Natural killer cell (primary cell): ENCODE results near the gene OTOS. TPM values are rescaled to one million over a fixed set of nuclear protein-coding genes. Genes with fewer than 3 reads are reported as not detected.

Source experiments
- ATAC-seq, 3 donors: fragments of 150-1000 bp in 2 of 3; fragments of 200-7000 bp in 1 of 3; cut with Tn5 transposase; 1 replicate in 1 of 3; 2 replicates in 2 of 3; pipeline ENCODE4 v1.10.0; 2021; ENCODE audit warnings: mild to moderate bottlenecking in 2 of 3, moderate library complexity in 2 of 3
- DNase-seq, 2 donors: peaks; one replicate each; pipeline versions ENCODE4 v3.0.0 to v3.0.0-alpha.2; 2013 to 2021; ENCODE audit warnings: mixed read lengths in 1 of 2
- H3K27ac ChIP-seq: one replicate; pipeline ENCODE4 v1.5.1; 2013; ENCODE audit warnings: mild to moderate bottlenecking, low read length
- H3K27me3 ChIP-seq: one replicate; pipeline ENCODE4 v1.6.1; 2013; ENCODE audit warnings: low read length; ENCODE audit not compliant: control insufficient read depth, insufficient read depth
- H3K36me3 ChIP-seq: one replicate; pipeline ENCODE4 v1.6.1; 2013; ENCODE audit warnings: low read length; ENCODE audit not compliant: control insufficient read depth, insufficient read depth
- H3K4me1 ChIP-seq: one replicate; pipeline ENCODE4 v1.6.1; 2013; ENCODE audit warnings: low read length; ENCODE audit not compliant: control insufficient read depth, insufficient read depth
- H3K4me3 ChIP-seq: one replicate; pipeline ENCODE4 v1.5.1; 2013; ENCODE audit warnings: low read length
- H3K9me3 ChIP-seq: one replicate; pipeline ENCODE4 v1.6.1; 2013; ENCODE audit warnings: low read length; ENCODE audit not compliant: control insufficient read depth, insufficient read depth
- H3K27ac Mint-ChIP-seq, 2 donors: one replicate each; pipeline ENCODE4 v1.8.0; 2022; ENCODE audit warnings: mild to moderate bottlenecking in 2 of 2, mixed read lengths in 2 of 2, moderate library complexity in 1 of 2
- H3K27me3 Mint-ChIP-seq, 2 donors: one replicate each; pipeline ENCODE4 v1.8.0; 2022; ENCODE audit warnings: low read depth in 2 of 2, mixed read lengths in 2 of 2
- H3K36me3 Mint-ChIP-seq: one replicate; pipeline ENCODE4 v1.8.0; 2022; ENCODE audit warnings: mixed read lengths
- H3K4me1 Mint-ChIP-seq, 2 donors: one replicate each; pipeline ENCODE4 v1.8.0; 2022; ENCODE audit warnings: mixed read lengths in 2 of 2
- H3K4me3 Mint-ChIP-seq: one replicate; pipeline ENCODE4 v1.8.0; 2022; ENCODE audit warnings: mild to moderate bottlenecking, moderate library complexity, mixed read lengths
- H3K9me3 Mint-ChIP-seq, 2 donors: one replicate each; pipeline ENCODE4 v1.8.0; 2022; ENCODE audit warnings: mixed read lengths in 2 of 2
- CTCF ChIP-seq: fragments of 200-600 bp; IDR thresholded peaks from one replicate; pipeline ENCODE4 v1.8.0; 2022; ENCODE audit warnings: antibody characterized with exemption
- WGBS: methylation state at CpG from one replicate; pipeline ENCODE4 v1.1.7; 2013; ENCODE audit warnings: missing lambda C conversion rate; ENCODE audit not compliant: insufficient coverage; 5-methylcytosine and 5-hydroxymethylcytosine counted together
- intact Hi-C: fragments of 100-400 bp; cut with micrococcal nuclease; formaldehyde crosslinking; loops from one replicate; pipeline ENCODE4 v1.14.2; 2022
- total RNA-seq, 4 donors: library from RNA; stranded (reverse); fragments of 120-200 nt in 1 of 4; gene quantifications; one replicate each; pipeline versions ENCODE4 v1.2.3 to v1.2.4, GENCODE V29; 2013 to 2022

Gene OTOS
- total RNA-seq, 3 donors from 2014 or later (not counting 1 experiment from before 2014, with no cell fraction given): not detected

- Histone ChIP-seq H3K4me3 (no peak overlapping the region), H3K27me3 (no peaks in the 10 kb centered on the region), H3K36me3 (no peaks in the 10 kb centered on the region), H3K9me3 (no peaks in the 10 kb centered on the region), H3K27ac (no peak overlapping the region), H3K4me1 (peaks cover 2% of the 10 kb centered on the region)
- TF ChIP-seq CTCF: no peak
- H3K27ac Mint-ChIP-seq: no peak overlapping the region
- WGBS: 74% methylated on average over 6 of the region's 6 CpGs
- DNase-seq: no peak
- peaks cover 0 to 8% of the 10 kb centered on the region in 2 donors for H3K4me1 Mint-ChIP-seq
- H3K9me3 Mint-ChIP-seq: no peaks in the 10 kb centered on the region
- H3K27me3 Mint-ChIP-seq: no peaks in the 10 kb centered on the region
- H3K36me3 Mint-ChIP-seq: no peaks in the 10 kb centered on the region
- intact Hi-C loops: loop anchor here (1.0 kb wide), 1 partner anchor 82 kb away; no protein-coding TSS in a partner anchor
- ATAC-seq: peak in 1 of 3 donors; percentile 5
- H3K4me3 Mint-ChIP-seq: no peak overlapping the region
Measured at GRCh38 chr2:240143276-240143675, 2.8 kb upstream of the OTOS start.

GRCh38 chr2:240142859-240143258 is 2.4 kb upstream of the OTOS start:
- Histone ChIP-seq H3K4me1 (peaks cover 2% of the 10 kb centered on the region), H3K36me3 (no peaks in the 10 kb centered on the region), H3K4me3 (no peak overlapping the region), H3K27me3 (no peaks in the 10 kb centered on the region), H3K27ac (no peak overlapping the region), H3K9me3 (no peaks in the 10 kb centered on the region)
- no peak overlapping the region for H3K4me3 Mint-ChIP-seq
- intact Hi-C loops: loop anchor here (1.0 kb wide), 1 partner anchor 82 kb away; no protein-coding TSS in a partner anchor
- H3K36me3 Mint-ChIP-seq: no peaks in the 10 kb centered on the region
- no peak overlapping the region for H3K27ac Mint-ChIP-seq
- H3K27me3 Mint-ChIP-seq: no peaks in the 10 kb centered on the region
- WGBS: 88% methylated on average over 5 of the region's 5 CpGs
- peaks cover 0 to 8% of the 10 kb centered on the region in 2 donors for H3K4me1 Mint-ChIP-seq
- ATAC-seq (no peak), DNase-seq (no peak)
- H3K9me3 Mint-ChIP-seq: no peaks in the 10 kb centered on the region
- no peak for TF ChIP-seq CTCF

GRCh38 chr2:240142256-240142775 is 1.9 kb upstream of the OTOS start:
- TF ChIP-seq CTCF: no peak
- no peaks in the 10 kb centered on the region for H3K9me3 ChIP-seq
- H3K27ac ChIP-seq: no peak overlapping the region
- ATAC-seq (no peak), DNase-seq (no peak)
- intact Hi-C loops: no loop called here
- no peak overlapping the region for H3K4me3 ChIP-seq
- H3K27ac Mint-ChIP-seq: no peak overlapping the region
- H3K4me1 ChIP-seq: peaks cover 2% of the 10 kb centered on the region
- no peaks in the 10 kb centered on the region for H3K27me3 ChIP-seq
- WGBS: 92% methylated on average over 16 of the region's 16 CpGs
- H3K9me3 Mint-ChIP-seq: no peaks in the 10 kb centered on the region
- H3K36me3 Mint-ChIP-seq: no peaks in the 10 kb centered on the region
- no peak overlapping the region for H3K4me3 Mint-ChIP-seq
- H3K36me3 ChIP-seq: no peaks in the 10 kb centered on the region
- H3K27me3 Mint-ChIP-seq: no peaks in the 10 kb centered on the region
- H3K4me1 Mint-ChIP-seq: peaks cover 0 to 7% of the 10 kb centered on the region in 2 donors

GRCh38 chr2:240141736-240142135 is 1.3 kb upstream of the OTOS start:
- no peaks in the 10 kb centered on the region for H3K36me3 Mint-ChIP-seq
- H3K4me3 Mint-ChIP-seq: no peak overlapping the region
- TF ChIP-seq CTCF: no peak
- Histone ChIP-seq H3K27ac (no peak overlapping the region), H3K4me1 (peaks cover 7% of the 10 kb centered on the region), H3K4me3 (no peak overlapping the region), H3K9me3 (no peaks in the 10 kb centered on the region), H3K36me3 (no peaks in the 10 kb centered on the region), H3K27me3 (no peaks in the 10 kb centered on the region)
- H3K27ac Mint-ChIP-seq: no peak overlapping the region
- WGBS: 82% methylated on average over 14 of the region's 14 CpGs
- intact Hi-C loops: no loop called here
- no peaks in the 10 kb centered on the region for H3K27me3 Mint-ChIP-seq
- H3K9me3 Mint-ChIP-seq: no peaks in the 10 kb centered on the region
- peaks cover 0 to 7% of the 10 kb centered on the region in 2 donors for H3K4me1 Mint-ChIP-seq
- no peak for DNase-seq
- no peak for ATAC-seq
